GM18861 (cell line): Measurements from ENCODE around the gene ADCY3.
A peak's percentile ranks its signal among the peaks of the same experiment; 100 is the strongest.

Source experiments
- ATAC-seq: cut with Tn5 transposase; IDR thresholded peaks from one replicate; pipeline ENCODE4 v1.9.1; 2021; ENCODE audit not compliant: unreplicated experiment

The ADCY3 gene

DNA sequence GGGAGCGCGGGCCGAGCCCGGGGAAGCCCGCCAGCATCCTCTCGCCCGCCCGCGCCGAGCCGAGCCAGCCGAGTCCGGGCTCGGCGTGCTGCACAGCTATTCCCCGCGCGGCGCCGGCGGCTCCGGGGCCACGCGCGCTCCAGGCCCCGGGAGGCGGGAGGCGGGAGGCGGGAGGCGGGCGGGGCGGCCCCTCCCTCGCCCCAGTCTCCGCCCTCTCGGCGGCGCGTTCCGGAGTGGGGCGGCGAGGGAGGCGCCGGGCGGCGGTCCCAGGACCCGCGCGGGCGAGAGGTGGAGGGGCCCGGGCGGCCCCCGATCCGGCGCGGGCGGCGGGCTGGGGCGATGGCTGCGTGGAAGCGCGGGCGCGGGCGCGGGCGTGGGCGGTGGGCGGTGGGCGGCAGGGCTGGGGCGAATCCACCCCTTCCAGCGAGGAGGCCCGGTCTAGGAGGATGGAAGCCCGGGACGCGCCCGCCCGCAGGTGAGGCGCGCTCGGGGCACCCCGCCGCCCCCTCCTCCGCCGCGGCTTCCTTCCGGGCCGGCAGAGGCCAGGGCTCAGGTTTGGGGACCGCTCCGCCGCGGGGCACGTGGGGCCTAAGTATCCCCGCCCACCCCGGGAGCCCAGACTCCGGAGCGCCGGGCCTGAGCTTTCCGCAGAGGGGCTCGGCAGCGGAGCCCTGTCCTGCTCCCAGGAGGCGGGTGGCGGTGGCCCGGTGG lies at the start of gene ADCY3:
TSS of gene ADCY3 (minus strand) at position 140 of the 711 bp plus-strand sequence. CDS start 1,250 bp downstream, outside the sequence.
- ATAC-seq, result peak; percentile 29

DNA sequence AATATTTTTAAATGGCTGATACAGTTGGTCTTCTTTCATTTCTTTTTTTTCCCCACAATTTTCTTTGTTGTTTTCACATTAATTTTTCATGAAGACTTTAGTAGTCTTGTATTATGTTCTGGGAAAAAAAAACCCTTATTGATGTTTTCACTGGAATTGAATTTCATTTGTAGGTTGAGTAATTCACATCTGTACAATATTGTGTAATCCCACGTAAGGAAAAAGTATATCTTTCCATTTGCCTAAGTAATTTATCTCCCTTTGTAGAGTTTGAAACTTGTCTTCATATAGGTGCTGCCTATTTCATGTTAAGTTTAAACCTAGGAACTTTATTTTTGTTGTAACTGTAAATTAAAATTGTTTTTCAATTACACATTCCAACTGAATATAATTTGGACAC lies 49.7 kb upstream of the ADCY3 start:
- no peak for ATAC-seq

DNA sequence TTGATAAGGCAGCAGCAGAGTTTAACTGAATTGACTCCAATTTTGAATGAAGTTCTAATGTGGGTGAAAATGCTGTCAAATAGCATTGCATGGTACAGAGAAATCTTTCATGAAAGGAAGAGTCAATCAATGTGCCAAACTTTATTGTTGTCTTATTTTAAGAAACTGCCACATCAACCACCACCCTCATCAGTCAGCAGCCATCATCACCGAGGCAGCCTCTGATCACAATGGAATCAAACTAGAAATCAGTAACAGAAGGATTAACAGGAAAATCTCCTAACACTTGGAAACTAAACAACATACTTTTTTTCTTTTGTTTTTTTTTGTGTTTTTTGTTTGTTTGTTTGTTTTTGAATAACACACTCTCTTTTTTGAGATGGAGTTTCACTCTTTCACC lies 41.9 kb upstream of the ADCY3 start:
- ATAC-seq, result no peak

DNA sequence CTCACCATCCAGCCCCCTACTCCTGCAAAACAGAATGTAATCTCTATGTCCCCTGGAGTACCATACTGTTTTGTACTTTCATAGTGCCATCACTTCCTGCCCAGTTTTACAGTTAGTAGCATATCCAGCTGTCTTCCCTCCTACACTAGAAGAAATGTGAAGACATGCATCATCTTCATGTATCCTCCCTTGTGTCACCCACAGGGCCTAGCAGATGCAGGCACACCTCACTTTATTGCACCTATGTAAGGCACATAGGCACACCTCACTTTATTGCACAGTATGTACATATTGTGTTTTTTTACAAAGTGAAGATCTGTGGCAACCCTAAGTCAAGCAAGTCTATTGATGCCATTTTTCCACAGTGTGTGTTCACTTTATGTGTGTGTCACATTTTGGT lies 39.7 kb upstream of the ADCY3 start:
- ATAC-seq, result no peak

DNA sequence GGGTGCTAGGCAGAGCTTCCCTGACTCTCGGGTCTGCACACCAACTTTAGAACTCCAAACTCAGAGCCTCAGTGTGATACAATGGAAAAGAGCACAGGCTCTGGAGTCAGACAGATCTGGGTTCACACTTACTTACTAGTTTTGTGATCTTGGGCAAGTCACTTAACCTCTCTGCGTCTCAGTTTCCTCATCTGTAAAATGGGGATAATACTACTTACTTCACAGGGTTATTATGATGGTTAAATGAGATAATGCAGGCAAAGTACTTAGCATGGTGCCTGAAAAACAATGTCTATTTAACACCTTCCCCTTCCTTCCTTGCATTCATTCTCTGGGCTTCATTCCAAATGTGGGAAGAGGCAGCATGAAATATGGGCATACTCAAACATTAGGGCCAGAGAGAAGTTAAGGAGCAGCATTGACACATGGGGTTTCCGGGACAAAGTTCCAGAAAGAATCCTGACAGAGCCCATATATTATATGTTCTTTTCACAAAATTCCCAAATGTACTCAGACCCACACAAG lies 38.4 kb upstream of the ADCY3 start:
- ATAC-seq, result no peak

DNA sequence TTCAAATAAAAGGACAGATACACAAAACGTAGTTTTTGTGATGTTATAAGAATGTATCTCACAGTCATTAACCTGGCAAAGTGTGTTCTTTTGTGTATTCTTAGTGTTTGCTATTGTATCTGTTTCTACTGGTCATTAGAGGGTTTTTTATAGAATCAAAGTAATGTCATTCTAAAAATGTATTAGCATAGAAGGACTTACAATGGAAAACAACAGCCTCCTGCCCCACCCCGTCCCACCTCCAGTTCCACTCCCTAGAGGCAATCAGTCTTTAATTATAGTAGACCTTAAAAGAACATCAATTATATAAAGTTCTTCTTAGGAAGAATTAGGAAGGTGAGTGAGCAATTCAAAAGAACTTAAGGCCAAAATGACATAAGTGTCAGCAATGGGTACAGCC lies 37.9 kb upstream of the ADCY3 start:
- ATAC-seq, result no peak

DNA sequence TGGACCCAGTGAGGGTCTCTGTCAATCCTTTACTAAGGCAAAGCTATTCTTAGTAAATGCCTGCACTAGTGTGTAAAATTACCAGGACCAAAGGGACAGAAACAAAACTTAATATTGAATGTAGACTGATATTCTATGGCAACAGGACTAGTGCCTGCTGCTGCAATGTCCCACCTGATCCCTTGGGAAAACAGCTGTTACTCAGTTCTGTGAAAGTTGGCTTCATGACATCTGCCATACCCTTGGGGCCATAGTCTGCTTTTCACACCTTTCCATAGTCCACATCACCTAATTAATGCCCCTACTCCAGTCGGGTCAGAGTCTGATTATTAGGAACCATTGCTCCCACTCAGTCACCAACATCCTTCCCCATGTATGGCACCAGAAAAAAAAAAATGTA lies 37.2 kb upstream of the ADCY3 start:
- no peak for ATAC-seq

DNA sequence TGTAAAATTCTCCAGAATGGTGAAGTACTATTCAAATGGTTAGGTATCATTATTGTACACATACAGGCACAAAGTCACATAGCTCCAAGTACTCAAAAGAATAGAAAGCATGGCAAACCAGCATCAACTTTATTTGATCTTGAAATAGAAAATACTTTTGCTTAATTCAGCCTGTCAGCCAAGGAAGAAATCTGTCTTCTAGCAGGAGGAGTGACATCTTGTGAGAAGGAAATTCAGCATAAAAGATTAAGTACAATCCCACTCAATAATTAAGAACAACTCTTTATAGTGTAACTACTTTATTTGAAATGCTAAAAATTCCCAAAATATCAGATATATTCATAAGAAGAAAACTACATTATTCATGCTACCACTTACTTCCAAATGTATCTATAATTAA lies 35.9 kb upstream of the ADCY3 start:
- ATAC-seq, result no peak

DNA sequence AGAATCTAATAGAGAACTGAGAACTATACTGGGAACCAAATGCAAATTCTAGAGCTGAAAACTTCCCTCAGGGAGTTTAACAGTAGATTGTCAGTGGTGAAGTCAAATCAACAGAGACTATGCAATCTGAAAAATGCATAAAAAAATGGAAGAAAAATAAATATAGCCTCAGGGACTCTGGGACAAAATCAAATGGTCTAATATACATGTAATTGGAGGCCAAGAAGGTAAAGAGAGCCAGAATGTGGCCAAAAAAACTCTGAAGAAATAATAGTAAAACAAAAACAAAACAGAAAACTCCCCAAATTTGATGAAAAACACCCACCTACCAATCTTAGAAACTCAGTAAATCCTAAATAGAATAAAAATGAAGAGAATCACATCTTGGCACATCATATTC lies 35.2 kb upstream of the ADCY3 start:
- no peak for ATAC-seq

DNA sequence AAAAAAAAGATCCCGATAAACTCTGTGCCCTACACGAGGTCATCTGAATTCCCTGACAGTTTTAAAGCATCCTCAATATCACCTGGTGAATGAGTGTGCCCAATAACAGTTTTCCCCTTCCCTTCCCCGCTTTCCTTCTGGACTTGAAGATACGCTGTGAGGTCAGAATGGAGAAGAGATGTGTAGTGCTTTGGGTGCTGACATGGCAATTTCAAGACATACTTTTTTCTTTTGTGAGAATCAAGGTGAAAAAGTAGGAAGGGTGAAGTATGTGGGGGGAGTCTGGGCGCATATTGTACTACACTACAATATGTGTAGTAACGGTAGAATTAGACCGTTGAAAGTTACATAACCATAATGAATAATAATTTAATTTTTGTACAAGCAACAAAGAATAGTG lies 30.1 kb upstream of the ADCY3 start:
- no peak for ATAC-seq

DNA sequence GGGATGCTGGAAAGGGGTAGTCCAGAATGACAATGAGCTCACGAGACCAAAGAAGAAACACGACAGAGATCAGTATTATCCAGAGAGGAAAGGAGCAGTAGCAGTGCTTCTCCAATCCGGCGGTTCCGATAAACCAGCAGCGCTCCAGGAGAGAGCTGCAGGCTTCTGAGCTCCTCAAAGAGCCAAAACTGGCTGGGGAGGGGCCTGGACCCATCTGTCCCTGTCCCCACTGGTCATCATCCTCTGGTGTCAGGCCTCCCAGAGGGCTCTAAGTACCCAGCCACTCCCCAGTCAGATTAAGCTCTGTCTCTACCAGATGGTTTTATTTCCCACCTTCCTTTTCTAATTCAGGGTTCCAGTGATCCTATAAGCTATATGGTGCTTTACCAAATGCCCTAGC lies 28.5 kb upstream of the ADCY3 start:
- ATAC-seq, result no peak

DNA sequence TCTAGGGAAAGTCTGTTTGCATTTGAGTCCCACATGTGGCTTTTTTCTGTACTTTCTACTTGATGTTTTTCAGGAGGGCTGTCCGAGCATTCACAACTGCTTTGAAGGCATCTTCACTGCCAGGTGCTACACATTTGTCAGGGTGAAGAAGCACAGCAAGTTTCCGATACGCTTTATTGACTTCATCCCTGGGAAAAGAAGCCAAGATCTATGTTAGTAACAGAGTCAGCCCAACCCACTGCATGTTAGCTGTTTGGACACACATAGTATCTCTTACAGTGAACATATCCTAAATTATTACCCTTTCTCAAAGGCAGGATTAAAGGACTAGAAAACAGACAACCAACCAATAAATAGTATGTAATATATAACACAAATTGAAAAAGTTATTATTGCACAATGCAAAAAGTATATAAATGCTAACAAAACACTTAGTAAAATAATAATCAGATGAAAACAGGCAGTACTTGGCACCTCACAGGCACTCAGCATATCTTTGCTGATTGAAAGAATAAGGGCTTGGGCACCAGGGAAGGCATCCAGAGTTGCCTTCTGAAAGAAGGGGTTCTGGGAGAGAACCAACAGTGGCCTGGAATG lies 27.6 kb upstream of the ADCY3 start:
- ATAC-seq, result no peak

DNA sequence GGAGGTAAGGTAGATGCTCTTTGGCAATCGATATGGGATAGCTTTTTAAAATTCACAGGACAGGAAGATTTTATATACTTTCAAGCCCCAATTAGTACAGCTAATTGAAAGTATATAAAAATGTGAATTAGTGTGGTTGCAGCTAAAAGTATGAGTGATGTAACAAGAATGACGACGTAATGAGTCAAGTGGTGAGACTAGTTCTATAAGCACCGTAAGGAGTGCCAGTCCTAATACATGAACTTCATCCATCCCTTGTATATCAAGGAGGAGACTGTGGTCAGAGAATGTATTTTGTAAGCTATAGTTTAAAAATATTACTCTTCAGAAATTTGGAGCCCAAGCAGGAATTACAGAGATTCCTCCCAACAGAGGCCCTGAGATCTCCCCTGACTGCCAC lies 25.9 kb upstream of the ADCY3 start:
- no peak for ATAC-seq

DNA sequence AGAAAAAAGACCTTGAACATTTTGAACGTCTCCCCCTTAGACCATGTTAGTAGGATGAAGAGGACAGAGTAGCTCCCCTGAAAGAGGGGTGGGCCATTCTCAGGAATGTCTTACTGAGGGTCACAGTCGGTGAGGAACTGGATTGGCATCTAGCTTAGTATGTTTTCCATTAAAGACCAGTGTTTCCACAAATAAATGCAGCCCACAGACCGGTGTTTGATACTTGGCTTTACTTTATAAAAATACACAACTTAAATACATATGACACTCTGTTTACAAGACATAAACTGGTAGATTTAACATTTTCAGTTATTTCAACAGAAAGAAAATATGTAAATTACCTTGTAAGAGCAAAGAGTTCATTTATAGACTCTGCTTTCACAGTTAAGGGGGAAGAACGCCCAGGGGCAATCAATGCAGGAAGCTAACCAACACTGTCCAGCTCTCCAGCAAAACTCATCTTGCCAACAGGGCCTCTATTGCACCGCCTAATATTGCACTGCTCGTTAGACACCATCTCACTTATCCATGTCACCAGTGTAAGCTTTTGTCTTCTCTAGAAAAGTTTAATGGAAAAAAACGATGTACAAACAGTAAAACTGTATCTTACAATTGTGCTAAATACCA lies 23.5 kb upstream of the ADCY3 start:
- ATAC-seq, result no peak

DNA sequence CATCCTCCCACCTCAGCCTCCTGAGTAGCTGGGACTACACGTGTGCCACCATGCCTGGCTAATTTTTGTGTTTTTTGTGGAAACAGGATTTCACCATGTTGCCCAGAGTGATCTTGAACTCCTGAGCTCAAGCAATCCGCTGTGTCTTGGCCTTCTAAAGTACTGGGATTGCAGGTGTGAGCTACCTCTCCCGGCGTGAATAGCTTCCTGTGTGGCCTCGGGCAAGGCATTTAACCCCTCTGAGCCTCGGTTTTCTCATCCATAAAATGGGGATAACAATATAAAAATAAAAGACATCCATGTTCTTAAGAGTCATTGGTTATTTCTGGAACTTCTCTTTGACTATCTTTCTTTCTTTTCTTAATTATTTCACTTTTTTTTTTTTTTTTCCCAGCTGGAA lies 19.3 kb upstream of the ADCY3 start:
- no peak for ATAC-seq

DNA sequence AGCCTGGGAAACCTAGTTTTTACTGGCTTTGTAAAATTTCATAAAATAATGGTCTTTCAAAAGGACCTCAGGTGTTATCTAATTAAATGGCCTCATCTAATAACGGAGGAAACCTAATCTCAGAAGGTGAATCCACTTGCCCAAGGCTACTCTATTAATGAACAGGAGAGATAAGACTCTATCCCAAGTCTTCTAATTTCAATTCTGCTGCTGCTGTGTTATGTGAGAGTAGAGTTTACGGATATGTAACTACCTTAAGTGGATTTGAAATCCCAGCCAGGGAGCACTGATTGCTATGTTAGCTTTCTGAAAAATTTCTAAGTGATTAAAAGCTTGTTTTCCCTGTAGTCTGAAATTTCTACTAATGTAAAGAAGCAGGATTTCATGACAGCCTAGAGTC lies 17.2 kb upstream of the ADCY3 start:
- no peak for ATAC-seq

DNA sequence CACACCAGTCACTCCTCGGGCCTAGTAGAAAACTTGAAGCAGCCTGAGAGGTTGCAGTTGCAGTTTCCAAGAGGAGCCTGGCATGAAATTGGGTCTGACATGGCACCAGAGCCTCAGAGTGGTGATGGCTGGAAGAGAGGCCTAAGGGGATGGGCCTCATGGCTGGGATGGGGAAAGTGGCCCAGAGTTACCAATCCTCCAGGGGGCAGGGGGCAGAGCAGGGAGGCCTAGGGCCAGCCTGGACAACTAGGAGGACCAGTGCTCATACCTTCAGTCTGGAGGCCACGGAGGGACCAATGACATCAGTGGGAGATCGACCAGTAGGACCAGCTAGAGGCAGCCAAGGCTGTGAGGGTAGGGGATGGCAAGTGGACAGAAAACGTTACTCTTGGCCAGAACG lies 15.1 kb upstream of the ADCY3 start:
- no peak for ATAC-seq

DNA sequence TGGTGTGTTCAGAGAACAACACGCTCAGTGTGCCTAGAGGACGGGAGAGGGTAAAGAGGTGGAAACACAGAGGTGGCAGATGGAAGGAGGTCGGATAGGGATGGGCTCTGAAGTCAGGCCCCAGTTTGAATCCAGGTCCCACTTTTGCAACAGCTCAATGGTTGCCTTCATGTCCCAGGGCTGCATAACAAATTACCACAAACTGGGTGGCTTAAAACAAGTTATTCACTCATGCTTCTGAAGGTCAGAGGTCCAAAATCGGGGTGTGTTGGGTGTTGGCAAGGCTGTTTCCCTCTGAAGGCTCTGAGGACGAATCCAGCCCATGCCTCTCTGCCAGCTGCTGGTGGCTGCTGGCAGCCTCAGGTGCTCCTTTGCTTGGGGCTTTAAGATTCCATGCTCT lies 12.7 kb upstream of the ADCY3 start:
- ATAC-seq, result no peak

DNA sequence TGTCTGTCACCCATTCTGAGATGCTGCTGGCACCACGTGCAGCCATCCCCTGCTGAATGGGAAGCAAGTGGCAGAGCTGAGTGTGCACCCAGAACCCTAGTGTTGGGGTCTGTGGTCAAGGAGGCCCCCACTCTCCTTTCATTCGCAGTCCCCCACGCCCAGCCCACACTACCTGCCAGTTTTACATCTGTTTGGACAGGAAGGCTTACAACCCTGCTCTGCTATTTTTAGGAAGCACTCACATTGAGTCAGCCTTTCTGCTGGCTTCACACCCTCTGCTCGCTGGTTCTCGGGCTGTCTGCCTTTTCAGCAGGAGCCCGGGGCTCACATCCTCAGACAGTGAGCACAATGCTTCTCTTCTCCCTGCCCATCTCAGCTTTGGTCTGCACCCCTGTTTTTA lies 10.7 kb upstream of the ADCY3 start:
- no peak for ATAC-seq

DNA sequence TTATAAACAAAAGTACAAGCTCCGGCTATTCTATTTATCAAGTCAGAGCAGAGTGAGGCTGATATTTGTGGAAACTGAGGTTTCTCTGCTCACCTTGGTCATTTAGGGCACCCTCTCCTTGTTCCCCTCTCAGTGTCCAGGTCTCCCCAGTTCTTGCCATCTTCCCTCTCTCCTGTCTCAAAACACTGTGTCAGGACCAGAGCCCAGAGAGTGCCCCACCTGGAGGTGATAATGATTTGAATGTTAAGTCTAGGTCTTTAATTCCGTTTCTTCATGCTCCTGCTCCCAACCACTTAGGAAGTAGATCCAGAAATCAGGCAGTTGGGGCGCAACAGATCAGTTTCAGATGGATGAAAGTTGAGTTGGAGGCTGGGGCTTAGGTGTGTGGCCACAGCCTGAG lies 9.2 kb upstream of the ADCY3 start:
- no peak for ATAC-seq

DNA sequence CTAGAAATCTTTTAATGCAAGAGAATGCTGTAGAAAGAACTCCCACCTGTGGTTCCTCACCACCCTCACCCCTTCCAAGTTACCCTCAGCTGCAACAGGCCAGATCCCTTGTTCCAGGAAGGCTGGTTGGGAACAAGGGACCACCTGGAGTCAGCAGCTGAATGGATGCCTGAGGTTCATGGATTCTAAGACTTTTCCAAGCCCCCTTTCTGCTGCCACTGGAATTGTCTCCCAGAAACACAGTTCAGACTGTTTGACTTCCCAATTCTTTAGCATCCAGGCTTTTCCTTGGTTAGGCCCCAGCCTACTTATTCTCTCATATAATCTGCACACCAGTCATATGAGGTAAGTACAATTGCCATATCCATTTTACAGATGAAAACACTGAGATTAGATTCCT lies 8.0 kb upstream of the ADCY3 start:
- no peak for ATAC-seq

DNA sequence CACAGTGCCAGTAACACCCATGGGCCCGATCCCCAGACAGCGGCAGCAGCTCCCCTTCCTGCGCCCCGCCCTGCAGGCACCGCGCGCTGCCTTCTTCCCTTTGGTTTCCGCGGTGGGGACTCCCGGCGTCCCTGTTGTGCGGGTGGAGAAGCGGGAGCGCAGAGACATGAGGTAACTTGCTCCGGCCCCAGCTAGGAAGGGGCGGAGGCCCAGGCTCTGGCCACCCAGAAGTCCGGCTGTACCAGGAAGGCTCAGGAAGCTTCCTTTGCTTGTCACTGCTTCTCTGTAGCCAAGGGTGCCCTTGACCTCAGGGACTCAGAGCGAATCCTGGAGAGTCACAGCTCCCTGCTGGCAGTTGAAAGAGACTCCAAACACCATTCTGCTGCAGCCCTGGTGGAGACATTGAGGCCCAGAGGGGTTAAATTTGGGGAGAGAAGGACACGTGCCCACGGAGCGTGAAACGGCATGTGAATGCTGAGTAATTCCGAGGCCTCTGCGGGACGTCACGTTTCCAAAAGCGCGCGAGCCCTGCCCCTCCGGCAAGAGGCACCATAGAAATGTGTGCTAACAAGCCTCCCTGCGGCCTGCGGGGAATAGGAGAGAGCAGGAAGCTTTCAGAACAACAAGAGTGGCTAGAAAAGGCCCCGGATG lies 6.7 kb upstream of the ADCY3 start:
- ATAC-seq, result no peak
